ENCODE measurements around the gene PBXIP1. TPM values are rescaled to one million over a fixed set of nuclear protein-coding genes. Genes with fewer than 3 reads are reported as not detected.
A peak's percentile ranks its signal among the peaks of the same experiment; 100 is the strongest.

The PBXIP1 gene
- total and polyA plus RNA-seq, 2 of the 13 experiments (the other 11 are each of a cell fraction or from before 2014, with no cell fraction given) = 16.3 to 31.9 TPM

DNA sequence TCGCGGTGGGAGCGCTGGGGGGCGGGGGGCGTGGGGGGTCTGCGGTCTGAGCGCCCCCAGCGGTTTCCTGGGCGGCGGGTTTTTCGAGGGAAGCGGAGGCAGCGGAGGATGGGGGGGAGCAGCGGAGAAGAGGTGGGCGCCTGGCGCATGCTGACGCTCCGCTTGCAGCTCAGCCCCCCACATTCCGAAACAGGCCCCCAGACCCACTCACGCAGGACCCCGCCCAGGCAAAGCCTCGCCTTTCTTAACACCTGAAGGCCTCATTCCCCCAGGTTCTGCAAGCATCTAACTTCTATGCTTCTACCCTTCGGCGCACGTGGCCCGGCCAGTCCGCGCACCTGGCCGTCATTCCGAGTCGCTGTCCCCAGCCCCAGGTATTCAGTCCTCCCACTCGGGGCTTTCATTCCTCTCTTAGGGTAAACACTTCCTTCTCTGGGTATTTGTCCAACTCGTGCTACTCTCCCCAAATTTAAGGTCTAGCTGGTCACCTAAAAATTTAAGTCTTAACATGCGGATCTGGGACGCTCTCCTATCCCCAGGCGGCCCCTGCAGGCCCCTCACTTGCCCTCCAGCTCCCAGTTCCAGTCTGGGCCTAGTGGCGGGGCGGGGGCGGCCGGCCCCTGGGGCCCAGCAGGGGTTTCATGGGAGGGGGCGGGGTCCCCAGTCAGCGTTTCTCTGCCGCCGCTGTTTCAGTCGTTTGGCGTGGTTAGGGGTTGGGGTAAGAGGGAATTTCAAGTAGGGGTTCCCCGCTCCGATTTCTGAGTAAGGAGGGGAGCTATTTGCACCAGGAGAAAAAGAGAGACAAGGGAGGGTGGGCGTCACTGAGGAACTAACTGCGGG is 43.9 kb upstream of the PBXIP1 start (continued):
- no peak for TF ChIP-seq PHF20 (CRISPR knock-in tag; IDR thresholded peaks at IDR 0.05)
- peak; percentile 50; the same call in 1 of the 2 replicates for TF ChIP-seq ZNF44 (CRISPR knock-in tag; IDR thresholded peaks at IDR 0.05)
- peak; percentile 42; the same call in 1 of the 2 replicates for TF ChIP-seq CCDC6 (CRISPR knock-in tag; IDR thresholded peaks at IDR 0.05)
- TF ChIP-seq ZKSCAN1 (IDR thresholded peaks at IDR 0.05; ENCODE audit: low read length) = no peak
- TF ChIP-seq, protein P1, sequence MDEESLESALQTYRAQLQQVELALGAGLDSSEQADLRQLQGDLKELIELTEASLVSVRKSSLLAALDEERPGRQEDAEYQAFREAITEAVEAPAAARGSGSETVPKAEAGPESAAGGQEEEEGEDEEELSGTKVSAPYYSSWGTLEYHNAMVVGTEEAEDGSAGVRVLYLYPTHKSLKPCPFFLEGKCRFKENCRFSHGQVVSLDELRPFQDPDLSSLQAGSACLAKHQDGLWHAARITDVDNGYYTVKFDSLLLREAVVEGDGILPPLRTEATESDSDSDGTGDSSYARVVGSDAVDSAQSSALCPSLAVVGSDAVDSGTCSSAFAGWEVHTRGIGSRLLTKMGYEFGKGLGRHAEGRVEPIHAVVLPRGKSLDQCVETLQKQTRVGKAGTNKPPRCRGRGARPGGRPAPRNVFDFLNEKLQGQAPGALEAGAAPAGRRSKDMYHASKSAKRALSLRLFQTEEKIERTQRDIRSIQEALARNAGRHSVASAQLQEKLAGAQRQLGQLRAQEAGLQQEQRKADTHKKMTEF (CRISPR knock-in tag; IDR thresholded peaks at IDR 0.05) = peak; percentile 44; the same call in 1 of the 2 replicates
- TF ChIP-seq ZNF430 (CRISPR knock-in tag; IDR thresholded peaks at IDR 0.05) = no peak
- 0 out of 2 replicates have a peak, but pooled peaks have one; percentile 11 for TF ChIP-seq ZBTB3 (CRISPR knock-in tag; IDR thresholded peaks at IDR 0.05; ENCODE audit: borderline replicate concordance, low read depth)
- TF ChIP-seq ARNT2 (CRISPR knock-in tag; IDR thresholded peaks at IDR 0.05; ENCODE audit: low read depth) = no peak
- no peak for TF ChIP-seq RBM22 (optimal IDR thresholded peaks at IDR 0.05; ENCODE audit: low read length)
- no peak for TF ChIP-seq ZNF7 (CRISPR knock-in tag; IDR thresholded peaks at IDR 0.05)
- TF ChIP-seq MAF1 (CRISPR knock-in tag; IDR thresholded peaks at IDR 0.05; ENCODE audit: borderline replicate concordance) = no peak
- TF ChIP-seq XRCC5 (optimal IDR thresholded peaks at IDR 0.05; ENCODE audit: low read length) = peak; percentile 50
- no peak for TF ChIP-seq PHB2 (IDR thresholded peaks at IDR 0.05; ENCODE audit: partially characterized antibody)
- TF ChIP-seq HCFC1 (IDR thresholded peaks at IDR 0.05; ENCODE audit: low read depth, low read length) = no peak
- no peak for TF ChIP-seq SMARCE1 (IDR thresholded peaks at IDR 0.05; ENCODE audit: borderline replicate concordance)
- TF ChIP-seq ZNF891 (CRISPR knock-in tag; IDR thresholded peaks at IDR 0.05) = no peak
- TF ChIP-seq FIP1L1 (IDR thresholded peaks at IDR 0.05; ENCODE audit: borderline replicate concordance, insufficient read depth, low read depth, low read length) = 0 out of 2 replicates have a peak, but pooled peaks have one; percentile 22
- TF ChIP-seq ZIK1 (CRISPR knock-in tag; IDR thresholded peaks at IDR 0.05; ENCODE audit: borderline replicate concordance, low read depth) = no peak
- no peak for TF ChIP-seq RELA (CRISPR knock-in tag; IDR thresholded peaks at IDR 0.05)
- 0 out of 2 replicates have a peak, but pooled peaks have one; percentile 34 for TF ChIP-seq ZNF878 (CRISPR knock-in tag; IDR thresholded peaks at IDR 0.05)
